NCI-H2081 (cell line): ENCODE data around the gene HLA-DQA1.
"Not testable (repeated sequence)": the region's sequence is repeated elsewhere in the genome, so short reads cannot be mapped to it uniquely, and the experiment has no call there.

Experiments
- DNase-seq, 2 experiments: peaks; one replicate each; lab custom pipeline; 2025; lab: John Stamatoyannopoulos, UW

The HLA-DQA1 gene

DNA sequence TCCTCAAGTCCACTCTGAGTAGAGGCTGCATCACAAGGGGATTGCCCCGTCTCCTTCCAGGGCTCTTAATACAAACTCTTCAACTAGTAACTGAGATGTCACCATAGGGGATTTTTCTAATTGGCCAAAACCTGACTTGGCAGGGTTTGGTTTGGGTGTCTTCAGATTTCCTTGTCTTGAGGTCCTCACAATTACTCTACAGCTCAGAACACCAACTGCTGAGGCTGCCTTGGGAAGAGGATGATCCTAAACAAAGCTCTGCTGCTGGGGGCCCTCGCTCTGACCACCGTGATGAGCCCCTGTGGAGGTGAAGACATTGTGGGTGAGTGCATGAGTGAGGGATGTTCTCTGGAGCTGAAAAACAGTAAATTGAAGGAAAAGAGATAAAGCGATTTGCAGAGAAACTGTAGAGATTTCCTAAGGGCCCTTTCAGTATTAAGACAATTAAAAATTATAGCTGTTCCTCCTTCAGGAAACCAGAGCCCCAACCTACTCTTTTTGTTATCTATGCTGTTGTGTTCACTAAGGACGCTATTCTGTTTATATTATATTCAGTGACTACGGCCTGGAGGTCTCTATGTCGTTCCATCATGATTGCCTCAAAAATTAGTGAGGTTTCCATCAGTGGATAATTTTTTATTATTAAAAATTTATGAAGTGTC, at the start of gene HLA-DQA1:
Gene HLA-DQA1, plus strand, starts transcription at position 188 of the 662 bp plus-strand sequence. Its CDS starts 53 bp downstream, at position 241.
- no peak for DNase-seq

DNA sequence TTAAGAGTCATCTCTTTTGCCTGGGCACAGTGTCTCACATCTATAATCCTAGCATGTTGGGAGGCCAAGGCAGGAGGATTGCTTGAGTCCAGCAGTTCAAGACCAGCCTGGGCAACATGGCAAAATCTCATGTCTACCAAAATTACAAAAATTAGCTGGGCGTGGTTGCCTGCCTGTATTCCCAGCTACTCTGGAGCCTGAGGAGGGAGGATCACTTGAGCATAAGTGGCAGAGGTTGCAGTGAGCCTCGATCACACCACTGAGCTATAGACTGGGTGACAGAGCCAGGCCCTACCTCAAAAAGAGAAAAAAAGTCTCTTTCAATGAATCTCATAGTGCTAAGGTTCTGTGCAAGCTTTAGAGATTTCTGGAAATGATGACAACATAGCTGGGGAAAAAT, 49.0 kb upstream of the HLA-DQA1 start:
- DNase-seq, result no peak

DNA sequence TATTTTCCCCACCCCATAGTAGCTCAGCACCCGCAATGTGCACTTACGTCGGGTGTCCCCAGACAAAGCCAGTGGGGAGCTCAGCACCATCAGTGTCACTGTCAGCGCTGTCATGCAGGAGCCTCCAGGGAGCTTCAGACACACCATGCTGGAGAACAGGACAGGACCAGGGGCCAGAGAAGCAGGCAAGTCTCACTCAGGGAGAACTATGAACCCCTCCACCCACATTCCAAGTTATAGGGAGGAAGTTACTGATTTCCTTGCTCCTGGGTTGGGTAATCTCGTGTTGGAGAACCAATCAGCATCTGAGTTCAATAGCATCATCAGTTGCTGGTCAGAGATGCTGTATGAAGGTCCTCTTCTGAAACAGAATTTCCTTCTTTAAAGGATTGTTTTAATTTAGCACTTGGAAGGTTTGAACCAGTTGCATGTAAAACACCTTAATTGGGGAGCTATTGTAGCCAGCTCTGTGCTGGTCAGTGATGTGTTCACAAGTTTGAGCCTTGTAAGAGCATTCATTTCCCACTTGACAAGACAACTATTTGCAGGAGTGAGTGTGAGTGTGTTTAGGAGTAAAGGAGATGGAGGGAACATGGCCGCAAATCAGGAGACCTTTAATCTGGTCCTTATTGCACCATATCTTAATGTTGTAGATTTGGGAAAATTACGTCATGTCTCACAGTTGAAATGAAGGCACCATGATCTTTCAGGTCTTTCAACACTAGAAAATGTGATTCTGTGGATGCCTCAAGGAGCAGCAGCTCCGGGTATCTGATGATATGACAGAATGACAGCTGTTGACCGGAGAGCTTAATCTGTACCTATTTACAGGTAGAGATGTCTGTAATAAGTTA, 47.4 kb upstream of the HLA-DQA1 start, which contains the start of gene HLA-DRB1:
Gene HLA-DRB1, minus strand, starts transcription at position 253 of the 854 bp plus-strand sequence. Its CDS starts 106 bp downstream, at position 147.
- no peak for DNase-seq

DNA sequence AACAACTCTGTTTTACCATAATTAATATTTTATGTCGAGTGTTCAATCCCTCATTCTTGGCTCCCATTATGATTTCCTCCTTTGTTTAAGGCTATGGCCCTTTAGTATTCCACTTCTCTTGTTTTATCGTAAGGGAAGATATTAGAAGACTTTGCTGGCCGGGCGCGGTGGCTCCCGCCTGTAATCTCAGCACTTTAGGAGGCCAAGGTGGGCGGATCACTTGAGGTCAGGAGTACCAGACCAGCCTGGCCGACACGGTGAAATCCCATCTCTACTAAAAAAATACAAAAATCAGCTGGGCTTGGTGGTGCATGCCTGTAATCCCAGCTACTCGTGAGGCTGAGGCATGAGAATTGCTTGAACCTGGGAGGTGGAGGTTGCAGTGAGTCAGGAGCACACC, 46.5 kb upstream of the HLA-DQA1 start:
- not testable (repeated sequence) for DNase-seq

DNA sequence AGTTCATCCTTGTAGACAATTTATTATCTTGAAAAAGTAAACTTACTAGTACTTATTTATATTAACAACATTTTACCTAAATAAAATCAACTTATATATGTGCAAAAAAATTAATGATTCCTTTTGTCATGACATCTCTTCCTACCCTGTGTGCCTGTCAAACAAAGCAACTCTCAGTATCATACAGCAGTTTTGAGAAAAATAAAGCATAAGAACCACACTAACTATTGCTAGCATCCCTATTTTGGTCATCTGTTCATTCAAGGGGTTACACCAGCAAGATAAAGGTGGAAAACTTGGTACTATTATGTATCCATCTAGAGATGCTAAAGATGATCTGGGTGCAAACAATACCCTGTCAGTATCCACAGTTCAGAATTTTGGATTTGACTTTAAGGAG, 40.2 kb upstream of the HLA-DQA1 start:
- no peak for DNase-seq

DNA sequence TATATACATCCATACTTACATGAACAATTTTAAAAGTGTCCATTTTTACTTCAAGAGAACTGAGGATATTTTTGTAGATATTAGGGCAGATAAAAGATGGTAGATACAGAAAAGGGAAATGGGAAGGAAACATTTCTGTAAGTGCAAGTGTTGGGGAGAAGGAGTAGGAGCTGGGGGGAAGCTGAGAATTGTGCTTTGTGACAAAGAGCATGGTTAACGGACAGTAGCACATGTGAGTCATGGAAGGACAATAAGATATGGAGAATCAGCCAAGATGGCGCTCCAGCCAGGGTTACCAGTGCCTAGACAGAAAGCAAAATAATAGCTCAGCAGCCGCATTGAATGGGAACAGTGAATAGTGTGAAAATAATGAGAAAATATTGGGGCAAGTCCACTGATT, 34.8 kb upstream of the HLA-DQA1 start:
- no peak for DNase-seq

DNA sequence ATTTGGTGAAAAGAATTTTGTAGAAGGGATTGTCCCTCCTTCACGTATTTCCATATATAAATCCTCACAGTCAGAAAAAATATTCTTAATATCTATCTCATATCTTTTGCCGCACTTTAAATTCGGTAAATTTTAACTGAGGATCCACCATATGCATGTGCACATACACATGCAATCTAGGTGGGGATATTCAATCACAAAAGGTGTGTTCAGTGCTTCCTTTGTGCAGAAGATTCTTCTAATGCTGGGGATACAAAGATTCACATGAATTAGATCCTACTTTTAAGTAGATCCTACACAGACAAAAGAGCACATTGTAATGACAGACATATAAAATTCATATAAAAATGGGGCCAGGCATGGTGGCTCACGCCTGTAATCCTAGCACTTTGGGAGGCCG, 34.0 kb upstream of the HLA-DQA1 start:
- DNase-seq, result no peak

DNA sequence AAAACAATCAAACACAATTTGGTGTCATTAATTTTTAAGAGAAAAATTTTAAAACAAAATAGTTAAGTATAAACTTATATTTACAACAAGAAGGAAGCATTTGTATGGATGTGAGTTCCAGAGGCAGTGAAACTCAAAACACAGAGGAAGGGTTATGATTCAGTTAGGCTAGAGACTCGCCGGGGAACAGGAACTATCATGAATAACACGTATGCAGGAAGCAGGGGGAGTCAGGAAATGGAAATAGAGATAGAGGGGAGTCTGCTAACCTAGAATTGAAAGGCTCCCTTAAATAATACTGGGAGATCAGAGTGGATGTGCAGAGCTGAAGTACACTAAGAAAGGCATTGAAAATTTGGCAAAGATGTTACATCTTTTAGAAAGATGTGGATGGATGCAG, 33.3 kb upstream of the HLA-DQA1 start:
- DNase-seq, result no peak

DNA sequence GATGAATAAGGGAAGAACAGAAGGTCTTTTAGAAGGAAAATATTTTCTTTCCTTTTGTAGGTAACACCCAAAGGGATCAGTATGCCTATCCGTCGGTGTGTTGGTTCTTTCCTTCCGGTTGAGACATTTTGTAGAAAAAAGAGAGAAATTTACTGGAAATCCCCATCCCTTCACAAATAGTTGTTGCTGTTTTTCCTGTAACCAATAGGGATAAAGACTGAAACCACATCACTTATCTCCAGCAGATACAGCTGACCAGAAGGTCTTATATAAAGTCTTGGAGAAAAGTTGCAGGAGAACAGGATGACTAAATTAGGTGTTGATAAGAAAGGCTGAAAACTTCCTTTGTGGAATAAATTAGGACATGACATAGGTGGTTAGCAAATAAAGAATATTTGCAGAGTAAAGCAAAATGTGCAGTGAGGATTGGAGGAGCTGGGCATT, 32.8 kb upstream of the HLA-DQA1 start:
- no peak for DNase-seq

DNA sequence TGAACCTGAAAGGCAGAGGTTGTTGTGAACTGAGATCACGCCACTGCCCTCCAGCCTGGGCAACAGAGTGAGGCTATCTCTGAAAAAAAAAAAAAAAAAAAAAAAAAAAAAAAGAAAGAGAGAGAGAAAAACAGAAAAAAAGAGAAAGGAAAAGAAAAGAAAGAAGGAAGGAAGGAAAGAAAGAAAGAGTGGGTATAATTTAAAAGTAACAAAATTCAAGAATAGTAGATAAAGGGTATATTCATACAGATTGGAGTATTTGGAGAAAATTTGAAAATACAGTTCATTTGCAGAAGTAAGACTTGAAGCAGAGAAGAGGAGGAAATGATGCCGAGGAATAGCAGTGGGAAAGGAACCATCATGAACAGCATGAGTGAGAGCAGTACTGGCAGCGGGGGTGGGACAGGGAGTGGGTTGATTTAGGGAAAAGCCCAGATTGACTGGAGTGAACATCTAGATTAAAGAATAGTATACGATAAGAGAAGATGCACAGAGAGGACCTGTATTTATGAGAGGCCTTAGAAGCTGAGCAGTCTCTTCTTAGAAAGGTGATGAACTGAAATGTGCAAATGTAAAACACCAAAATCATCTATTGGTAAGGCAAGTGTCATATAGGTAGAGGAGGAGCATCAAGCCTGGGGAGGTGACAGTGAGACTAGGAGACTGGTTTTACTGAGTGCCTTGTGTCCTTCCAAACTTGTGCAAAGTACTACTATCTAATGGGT, 29.8 kb upstream of the HLA-DQA1 start:
- DNase-seq, result no peak

DNA sequence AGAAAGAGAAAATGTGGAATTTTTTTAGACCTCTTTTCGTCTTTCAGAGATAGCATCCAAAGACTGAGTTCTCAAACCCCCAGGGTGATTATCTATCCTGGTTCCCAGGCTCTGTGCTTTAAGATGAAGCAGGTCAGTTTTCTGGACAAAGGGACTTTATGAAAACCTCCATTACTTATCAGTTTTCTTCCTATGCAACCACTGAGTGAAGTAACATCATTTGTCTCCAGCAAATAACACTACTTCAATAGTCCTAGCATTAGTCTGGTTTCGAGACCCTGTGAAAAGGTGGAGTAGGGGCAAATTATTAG, 29.3 kb upstream of the HLA-DQA1 start:
- DNase-seq, result no peak

DNA sequence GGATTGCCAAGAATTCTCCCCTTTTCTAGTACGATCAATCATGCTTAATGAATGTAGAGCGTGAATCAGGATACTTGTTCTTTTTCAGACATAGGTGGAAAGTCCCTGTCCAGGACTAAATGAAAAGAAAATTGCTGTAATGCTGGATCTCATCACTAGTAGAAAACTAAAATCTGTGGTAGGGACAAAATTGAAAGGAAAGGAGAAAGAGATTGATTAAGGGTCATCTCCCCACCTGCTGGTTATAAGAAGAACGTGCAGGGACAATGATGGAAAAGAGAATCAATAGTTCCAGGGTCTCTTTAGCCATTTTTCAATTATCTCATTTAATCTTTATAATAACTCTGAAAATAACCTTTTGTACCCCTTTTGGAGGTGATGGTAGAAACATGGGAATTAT, 28.8 kb upstream of the HLA-DQA1 start:
- DNase-seq, result no peak

DNA sequence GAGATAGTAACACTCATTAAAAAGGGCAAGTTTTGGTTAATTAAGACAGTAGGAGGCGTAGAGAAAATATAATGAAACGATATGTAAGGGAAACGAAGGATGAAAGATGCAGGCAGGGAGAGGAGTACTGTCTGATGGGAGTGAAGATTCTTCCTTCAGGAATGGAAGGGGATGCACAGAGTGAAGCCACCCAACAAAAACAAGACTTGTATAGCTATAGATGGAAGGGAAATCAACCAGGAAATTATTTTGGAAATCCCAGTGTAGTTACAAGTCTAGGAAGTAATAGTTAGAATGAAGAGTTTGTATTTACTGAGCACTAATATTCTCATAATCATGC, 27.8 kb upstream of the HLA-DQA1 start:
- no peak for DNase-seq

DNA sequence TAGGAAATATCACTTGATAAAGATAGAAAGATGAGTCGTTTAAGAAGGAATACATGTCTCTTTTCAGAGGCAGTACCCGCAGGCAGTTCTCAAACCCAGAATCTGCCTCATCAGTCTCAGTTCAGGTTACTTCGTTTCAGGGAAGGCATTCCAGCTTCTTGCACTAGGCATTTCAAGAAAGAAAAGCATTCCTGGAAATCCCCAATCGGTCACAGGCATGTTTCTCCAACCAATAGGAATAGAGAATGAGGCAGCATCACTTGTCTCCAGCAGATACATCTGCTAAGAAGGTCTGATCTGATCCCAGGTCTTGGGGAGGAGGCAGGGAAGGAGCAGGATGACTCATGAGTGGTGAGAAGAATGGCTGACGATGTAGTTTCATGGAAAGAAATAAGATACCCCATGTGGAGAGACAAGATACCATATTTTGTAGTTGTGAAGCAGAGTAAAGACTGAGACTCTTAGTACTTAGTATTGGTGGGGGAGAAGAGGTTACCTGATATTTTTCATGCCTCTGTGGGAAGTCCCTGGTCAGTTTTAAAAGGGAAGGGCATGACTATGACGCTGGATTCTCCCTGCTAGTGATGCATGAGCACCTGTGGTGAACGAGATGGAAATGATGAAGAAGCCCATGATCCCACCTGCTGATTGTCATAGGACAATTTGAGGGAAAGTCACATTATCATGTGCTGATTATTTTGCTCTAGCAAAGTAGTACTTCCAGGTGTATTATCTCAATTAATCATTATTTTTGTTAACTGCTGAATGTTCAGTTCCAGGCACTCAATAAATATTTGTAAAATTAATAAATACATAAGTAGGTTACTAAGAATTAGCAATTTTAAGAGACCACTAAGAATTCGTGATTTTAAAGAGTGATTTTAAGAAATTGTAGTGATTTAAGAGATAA, 27.2 kb upstream of the HLA-DQA1 start:
- peak; percentile 8 to 32 for DNase-seq

DNA sequence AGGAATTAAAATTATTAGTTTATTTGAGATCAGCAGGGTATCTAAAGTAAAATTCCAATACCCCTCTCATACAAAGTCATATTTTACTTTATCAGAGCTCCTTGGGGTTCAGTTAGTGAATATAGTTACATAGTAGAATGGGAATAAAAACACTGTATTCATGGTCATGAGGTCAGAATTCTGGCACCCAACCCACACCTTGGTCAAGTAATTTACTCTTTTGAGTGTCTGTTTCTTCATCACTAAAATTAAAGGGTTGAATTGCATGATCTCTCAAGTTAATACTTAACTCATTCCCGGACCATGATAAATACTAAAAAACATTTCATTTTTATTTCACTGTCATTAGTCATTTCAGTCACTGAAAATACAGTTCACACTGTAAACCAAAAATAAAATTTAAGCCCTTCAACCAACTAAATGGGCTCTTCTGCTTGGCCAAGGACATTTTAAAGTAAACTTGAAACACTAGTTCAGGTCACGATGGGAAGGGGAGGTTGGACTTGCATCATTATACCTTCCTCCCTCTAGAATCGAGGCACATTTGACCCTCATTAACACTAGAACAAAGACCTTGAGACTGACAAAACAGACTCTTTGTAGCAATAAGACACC, 26.4 kb upstream of the HLA-DQA1 start:
- DNase-seq, result no peak

DNA sequence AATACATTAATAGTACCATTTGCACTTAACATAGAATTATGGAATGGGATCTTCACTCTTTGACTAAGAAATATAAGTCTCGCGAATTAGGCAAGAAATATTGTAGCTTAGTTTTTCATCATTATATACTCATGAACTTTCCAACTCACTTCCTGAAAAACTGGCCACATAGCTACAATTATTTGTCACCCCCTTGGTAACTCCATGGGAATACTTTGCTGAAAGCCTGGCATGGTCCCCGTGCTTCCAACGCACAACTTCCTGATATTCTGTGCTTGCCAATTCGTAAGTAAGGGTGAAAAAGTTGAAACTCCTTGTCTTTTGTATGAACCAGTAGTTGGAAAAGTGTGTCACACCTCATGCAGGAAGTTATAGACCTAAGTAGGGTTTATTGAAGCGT, 23.7 kb upstream of the HLA-DQA1 start:
- DNase-seq, result no peak

DNA sequence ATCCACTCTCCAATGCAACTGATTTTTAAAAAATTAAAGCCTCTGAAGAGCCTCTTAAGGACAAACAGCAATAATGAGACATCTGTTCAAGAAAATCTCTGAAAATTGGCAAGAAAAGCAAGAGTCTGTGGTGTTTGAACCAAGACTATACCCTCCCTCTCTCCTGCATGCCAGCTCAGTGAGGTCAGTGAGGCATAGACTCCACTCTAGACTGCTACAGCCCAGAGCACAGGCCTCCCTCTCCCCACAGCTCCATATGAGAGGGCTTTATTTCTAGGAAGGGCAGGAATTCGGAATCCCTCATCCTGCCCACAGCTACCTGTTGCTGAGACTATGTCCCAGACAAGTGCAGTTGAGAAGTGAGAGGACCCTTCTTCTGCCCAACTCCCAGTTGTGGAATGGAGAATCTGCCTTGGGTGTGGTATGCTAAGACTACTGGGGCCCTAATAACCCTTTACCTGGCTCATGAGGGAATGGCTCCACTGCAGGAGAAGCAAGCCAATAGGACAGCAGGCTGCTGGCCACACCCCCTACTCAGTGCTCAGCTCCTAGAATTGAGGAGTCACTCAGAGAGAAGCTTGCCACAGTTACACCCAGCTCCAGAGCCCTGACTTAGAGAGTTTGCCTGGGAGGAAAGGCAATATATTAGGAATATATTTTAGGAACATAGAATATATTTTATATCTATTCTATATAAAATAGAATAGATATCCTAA, 22.7 kb upstream of the HLA-DQA1 start:
- DNase-seq, result no peak

DNA sequence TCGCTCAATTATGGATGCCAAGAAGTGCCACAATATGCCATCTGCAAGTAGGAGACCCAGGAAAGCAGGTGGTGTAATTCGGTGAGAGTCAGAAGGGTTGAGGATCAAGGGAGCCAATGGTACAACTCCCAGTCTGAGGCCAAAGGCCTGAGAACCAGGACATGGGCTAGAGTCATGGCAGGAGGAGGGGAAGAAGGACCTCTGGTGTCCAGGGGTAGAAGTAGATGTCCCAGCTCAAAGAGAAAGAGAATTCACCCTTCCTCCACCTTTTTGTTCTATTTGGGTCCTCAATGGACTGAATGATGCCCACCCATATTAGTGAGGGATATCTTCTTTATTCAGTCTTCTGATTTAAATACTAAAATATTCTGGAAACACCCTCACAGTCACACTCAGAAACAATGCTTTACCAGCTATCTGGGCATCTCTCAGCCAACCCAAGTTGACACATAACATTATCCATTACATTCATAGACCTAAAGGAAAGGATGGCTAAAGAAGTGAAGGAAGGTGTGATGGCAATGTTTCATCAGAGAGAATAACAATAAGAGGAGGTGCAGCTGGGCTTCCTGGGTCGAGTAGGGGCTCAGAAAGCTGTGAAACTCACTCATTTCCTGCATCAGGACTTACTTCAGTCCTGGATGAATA, 21.2 kb upstream of the HLA-DQA1 start:
- DNase-seq, result no peak

DNA sequence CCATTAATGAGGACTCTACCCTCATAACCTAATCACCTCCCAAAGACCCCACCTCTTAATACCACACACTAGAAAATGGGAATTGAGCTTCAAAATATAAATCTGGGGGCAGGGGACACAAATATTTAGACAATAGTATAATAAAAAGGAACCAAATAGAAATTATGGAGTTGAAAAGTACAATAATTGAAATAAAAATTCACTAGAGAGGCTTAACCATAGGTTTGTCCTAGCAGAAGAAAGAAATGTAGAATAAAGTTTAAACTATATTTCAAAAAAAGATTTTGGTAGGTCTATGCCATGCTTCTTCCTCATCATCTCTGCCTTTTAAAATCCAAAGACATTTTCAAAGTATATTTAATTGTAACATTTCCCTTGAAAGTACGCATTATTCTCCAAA, 19.5 kb upstream of the HLA-DQA1 start:
- no peak for DNase-seq

DNA sequence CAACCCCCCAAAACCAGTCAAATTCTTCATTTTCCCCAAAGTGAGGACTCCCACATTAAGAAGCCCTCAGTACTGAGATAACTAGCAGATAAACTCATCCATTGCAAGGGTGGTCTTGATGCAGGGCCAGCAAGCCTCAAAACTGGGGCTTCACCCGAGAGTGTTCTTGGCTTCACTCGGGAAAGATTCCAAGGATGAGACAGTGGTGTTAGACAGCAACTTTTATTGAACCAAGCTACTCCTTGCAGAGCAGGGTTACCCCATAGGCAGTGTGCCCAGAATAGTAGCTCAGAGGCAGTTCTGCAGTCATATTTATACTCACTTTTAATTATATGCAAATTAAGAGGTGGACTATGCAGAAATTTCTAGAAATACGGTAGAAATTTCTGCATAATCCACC, 15.8 kb upstream of the HLA-DQA1 start:
- DNase-seq, result no peak
